GM19372 (cell line): ENCODE results near the gene TKFC.

ENCODE experiments used
- ATAC-seq: cut with Tn5 transposase; IDR thresholded peaks from one replicate; pipeline ENCODE4 v1.9.1; 2021; ENCODE audit warnings: mild to moderate bottlenecking, low read depth, moderate library complexity; ENCODE audit not compliant: unreplicated experiment

Gene TKFC, protein sequence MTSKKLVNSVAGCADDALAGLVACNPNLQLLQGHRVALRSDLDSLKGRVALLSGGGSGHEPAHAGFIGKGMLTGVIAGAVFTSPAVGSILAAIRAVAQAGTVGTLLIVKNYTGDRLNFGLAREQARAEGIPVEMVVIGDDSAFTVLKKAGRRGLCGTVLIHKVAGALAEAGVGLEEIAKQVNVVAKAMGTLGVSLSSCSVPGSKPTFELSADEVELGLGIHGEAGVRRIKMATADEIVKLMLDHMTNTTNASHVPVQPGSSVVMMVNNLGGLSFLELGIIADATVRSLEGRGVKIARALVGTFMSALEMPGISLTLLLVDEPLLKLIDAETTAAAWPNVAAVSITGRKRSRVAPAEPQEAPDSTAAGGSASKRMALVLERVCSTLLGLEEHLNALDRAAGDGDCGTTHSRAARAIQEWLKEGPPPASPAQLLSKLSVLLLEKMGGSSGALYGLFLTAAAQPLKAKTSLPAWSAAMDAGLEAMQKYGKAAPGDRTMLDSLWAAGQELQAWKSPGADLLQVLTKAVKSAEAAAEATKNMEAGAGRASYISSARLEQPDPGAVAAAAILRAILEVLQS

DNA sequence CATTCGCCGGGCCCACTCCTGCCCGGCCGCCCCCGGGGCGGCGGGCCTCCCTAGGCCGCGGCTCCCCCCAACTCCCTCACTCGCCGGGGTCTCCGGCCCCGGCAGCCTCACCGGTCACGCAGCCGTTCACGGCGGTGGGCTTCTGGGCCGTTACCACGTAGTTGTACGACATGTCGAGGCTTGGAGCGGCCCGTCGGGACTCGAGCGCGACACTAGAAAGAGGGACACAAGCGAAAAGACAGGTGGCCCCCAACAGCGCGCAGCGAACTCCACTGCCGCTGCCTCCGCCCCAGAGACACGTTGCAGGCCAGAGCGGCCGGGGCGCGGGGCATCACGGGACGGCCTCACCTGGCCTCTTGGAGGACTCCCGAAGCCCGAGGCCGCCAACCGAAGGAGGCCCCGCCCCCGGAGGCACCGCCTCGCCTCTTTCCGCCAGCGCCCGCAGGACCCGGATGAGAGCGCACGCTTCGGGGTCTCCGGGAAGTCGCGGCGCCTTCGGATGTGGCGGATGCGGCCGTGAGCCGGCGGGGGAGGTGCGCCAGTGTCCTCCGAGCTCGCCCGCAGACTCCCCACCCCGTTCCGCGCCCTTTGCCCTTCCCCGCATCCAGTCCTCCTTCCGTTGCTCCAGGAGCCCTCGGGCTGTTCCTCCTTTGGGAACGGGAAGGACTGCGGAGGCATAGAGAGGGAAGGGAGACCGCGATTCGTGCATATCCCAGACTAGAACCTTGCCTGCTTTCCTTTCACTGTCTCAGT, at the start of gene TKFC, which contains the start of gene DDB1:
TKFC (plus strand) TSS at position 432 of the 753 bp plus-strand sequence. CDS start 1,501 bp downstream, outside the sequence.
DDB1 (minus strand) TSS at position 309 of the 753 bp plus-strand sequence; CDS start at position 172, 137 bp downstream.
- ATAC-seq = peak; percentile 93

DNA sequence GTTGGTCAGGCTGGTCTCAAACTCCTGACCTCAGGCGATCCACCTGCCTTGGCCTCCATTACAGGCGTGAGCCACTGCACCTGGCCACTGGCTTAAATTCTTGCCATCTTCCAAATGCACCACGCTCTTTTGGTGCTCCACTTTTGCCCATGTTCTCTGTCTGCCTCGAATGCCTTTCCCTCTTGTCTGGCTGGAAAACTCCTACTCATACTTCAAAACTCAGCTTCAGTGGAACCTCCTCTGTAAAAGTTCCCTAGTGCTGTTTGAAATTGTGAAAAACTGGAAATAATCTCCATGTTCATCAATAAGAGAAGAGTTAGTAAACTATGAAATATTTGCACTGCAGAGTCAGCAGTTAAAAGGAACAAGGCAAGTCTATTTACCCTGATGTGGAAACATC, 49.4 kb upstream of the TKFC start:
- ATAC-seq = no peak

DNA sequence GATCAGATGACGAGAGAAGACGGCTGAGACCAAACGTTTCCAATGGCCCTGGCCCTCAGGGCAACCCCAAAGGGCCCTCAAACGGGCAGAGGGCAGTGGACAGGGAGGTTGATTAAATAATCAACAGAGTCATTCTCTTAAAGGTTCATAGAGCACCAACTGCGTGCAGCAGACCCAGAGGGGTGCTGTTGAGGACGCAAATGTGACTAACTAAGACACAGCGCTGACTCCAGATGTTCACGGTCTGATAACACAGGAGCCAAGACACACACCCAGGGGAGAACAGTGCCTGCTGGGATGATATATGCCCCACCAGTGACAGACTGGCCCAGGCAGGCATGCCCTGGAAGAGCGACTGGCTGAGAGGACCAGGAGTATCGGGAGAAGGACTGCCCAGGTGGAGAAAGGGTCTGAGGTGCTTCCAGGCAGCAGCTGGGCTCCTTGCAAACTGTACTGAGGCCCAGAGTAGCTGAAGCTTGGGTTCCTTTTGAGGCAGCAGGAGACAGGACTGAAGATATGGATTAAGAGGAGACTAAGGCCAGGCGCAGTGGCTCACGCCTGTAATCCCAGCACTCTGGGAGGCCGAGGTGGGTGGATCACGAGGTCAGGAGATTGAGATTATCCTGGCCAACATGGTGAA, 45.6 kb upstream of the TKFC start:
- no peak for ATAC-seq

DNA sequence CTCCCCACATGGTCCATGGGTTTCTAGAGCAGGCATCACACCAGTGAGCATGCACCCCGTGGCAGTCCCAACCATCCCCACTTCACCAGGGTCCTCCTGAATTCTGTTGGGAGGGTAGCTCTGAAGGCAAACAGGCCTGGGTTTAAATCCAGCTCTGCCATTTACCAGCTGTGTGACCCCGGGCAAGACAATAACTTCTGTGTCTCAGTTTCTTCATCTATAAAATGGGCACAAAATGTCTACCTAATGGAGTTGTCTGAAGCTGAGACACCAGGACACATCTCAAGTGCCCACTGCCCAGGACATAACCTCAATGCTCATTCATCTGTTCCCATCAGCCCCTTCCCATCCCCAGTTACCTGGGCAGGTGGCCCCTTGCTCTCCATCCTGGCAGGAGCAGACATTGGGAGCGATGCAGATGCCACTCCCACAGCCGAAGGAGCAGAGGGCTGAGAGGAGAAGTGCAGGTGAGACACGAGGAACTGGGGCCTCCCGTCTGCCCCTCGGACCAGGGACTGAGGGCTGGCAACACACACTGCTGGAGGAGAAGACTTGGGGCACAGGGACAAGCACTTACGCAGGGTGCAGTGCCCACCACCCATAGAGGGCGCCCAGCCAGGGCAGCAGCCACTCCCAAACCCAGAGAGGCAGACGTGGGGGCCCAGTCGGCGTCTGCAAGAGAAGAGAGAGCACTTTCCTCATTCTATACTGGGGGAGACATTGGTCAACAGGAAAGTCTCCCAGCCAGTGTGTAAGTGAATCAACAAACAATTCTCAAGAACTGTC, 41.9 kb upstream of the TKFC start:
- ATAC-seq = no peak

DNA sequence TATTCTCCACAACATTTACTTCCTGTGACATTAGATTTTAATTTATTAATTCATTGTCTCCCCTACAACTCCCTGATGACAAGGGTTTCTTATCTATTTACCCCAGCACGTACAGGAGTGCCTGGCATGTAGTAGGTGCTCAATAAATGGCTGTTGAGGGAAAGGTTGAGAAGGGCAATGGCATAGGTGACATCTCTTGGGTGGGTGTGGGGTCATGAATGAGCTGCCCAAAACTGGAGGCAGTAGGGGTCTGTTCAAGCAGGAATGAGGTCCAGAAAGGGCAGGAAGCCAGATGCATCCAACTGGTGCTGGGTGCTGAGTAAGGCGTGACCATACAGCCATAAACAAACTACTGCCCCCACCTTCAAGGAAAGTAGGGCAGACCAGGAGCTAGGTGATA, 40.7 kb upstream of the TKFC start:
- ATAC-seq = no peak

DNA sequence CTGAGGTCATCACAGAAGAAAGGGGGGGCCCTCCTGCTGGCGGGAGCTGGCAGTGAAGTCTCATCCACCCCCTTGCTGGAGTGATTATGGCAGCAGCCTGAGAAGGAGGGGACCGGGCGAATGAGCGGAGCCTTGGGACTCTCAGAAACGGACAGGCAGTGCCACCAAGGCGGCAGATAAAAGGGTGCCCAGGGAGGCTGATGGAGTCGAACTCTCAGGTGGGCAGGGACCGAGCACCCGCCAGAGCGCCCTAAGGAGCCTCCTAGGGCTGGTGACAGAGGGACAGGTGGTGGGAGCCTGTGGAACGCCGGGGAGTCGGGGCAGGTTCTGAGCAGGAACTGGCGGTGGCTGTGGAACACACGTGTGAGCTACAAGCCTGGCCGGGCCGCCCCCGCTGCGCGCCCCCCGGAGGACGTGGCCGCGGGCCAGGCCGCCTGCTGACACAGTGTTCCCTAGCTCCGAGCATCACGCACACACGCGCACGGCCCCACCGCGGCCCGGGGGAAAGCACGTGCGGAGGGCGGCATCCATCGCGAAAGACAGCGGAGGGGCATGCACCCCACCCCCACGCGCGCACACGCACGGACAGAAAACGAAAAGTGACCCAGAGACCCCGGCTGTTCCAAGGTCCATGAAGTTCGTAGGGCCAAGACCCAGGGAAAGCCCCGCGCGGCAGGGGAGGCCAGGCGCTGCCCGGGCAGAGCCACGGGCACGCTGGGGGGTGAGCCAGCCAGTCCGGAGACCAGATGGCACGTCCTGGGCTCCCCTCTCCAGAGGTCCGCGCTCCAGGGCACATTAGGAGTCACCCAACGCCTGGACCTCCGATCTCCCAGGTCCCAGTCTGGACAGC, 38.9 kb upstream of the TKFC start:
- ATAC-seq = peak; percentile 39

DNA sequence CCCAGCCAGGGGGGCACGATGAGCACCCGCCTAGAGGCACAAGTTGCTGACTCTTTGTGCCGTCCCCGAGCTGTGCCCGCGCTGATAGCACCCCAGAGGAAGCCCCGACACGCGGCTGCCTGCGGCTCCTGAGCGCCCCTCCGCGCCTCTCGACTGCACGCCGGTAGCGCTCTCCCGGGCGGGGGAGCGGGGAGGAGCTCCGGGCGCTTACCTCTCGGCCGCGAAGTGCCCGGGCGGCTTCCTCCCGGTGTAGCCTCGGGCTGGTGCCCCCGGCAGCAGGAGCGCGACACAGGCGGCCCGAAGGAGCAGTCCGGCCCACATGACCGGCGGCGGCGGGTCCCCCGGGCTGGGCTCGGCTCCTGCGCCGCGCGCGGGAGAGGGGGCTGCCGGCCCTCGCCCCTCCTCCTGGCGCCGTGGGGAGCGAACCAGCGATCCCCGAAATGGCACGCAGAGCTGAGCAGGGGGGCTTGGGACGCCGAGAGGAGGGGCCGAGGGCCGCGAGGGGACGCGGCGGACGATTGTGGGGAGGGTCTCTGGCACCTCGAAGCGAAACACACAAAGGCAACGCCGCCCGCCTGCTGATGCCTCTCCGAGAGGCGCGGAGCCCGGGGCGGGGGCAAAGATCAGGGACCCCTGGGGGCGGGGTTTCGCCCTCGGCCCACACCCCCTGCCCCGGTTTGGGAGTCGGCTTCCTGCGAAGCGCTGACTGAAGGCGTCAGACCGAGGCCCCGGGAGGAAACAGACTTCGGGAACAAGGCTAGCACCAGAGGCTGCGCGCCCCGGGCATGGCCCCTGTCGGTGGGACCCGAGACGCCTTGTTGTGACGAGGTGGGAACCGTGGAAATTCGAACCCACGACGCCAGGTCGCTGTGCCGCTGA, 38.1 kb upstream of the TKFC start, which contains the start of gene VWCE:
VWCE (minus strand) TSS at position 600 of the 879 bp plus-strand sequence; CDS start at position 321, 279 bp downstream.
- peak; percentile 61 for ATAC-seq

DNA sequence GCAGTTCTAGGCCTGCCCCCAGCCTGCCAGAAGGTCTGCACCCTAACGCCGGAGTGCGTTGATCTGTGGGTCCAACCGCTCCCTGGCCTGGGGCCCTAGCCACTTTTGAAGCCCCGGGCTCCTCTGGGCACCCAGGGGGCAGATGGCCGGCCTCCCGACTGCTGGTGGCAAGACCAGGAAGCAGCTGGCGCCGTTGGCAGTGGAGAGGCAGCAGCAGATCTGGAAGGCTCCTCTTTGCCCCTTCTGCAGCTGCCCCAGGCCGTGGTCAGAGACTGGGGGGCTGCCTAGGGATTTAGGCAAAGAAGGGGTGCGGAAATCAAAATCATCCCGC, 37.5 kb upstream of the TKFC start:
- ATAC-seq = no peak

DNA sequence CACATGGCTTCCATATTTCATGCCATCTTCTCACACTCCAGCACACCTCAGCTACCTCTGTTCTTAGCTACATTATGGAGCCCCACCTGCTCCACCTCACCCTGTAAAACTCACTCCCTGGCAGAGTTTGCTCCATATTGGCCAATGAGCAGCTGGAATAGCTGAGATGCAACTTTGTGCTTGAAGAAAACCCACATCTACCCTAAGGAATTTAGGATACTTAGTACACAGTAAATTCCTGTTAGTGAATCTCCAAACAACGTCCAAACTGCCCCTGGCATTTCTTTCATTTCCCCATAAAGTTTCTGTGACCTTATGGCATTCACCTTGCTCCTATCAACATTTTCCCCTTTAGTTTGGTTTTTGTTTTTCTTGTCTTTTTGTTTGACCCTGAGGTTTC, 35.7 kb upstream of the TKFC start:
- ATAC-seq = no peak

DNA sequence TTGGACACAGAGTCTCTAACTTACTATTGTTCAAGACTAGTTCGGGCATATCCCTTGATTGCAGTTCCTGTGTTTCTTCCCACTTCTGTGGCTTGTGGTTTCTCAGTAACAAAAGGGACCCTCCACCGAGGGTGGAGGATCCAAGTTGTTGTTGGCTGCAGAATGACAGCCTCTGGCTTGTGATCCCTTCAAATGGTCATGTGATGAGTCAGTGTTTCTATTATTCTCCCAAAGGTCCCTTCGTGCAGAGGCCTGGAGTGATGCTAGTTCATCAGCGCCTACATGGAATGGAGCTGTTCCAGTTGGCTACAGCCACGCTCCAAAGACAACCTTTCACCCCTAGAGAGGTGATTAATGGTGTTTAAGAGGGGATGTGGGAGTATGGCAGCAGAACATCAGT, 35.3 kb upstream of the TKFC start:
- ATAC-seq = no peak

DNA sequence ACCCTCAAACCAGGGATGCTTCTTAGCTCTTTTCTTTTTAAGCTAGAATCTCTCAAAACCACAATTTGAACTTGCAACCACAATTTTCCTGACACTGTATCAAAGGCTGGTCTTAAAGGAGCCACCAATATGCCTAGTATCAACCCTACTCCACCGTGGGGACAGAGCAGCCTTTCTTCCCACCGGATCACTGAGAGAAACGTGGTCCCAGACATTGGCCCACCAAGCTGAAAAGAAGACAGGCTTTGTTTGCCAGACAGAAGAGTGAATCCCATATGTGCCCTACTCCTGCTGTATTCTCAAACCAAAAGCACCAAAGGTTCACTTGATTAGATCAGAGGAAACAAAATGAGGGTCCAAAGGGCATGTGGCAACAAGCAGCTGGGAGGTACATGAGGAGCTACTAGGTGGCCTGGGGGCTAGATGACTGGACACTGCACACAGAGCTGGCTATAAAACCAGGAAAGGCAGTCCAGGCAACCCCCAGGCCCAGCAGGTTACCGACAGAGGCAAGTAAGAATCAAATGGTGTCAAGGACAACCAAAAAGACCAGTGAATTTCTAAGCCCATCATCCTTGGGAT, 34.3 kb upstream of the TKFC start:
- ATAC-seq = no peak

DNA sequence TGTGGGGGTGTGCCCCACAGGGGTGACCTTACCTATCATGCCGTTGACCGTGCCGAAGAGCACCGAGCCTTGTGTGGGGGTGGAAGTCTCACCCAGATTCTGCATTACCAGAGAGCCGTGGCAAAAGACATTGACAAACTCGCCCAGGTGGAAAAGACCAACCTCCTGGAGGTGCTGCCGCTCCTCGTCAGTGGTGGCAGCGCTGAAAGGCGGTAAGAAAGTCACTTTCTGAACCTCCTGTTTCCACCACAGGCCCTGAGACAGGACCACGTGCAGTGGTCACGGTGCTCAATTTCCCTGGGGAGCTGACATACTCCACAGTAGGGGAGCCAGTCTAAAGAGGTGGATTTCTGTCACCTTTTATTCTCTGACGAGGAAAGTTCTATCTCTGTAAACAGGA, 30.5 kb upstream of the TKFC start:
- ATAC-seq = no peak

DNA sequence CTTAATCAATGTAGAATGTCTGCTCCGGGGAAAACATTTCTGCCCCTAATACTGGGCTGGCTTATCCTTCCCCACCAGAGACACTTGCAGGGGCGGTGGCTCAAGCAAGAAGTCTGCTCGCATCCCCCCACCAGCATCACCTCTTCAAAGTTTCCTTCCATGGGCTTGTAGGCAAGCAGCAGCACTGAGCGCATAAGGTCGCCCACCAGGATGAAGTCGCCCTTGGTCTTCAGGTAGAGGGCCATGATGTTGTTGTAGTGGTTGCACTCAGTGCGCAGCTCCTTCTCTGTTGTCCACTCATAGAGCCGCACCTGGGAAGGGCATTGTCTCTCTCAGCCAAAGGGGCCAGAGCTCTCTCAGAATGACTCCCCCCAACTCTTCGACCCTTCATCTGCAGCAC, 29.3 kb upstream of the TKFC start:
- no peak for ATAC-seq

DNA sequence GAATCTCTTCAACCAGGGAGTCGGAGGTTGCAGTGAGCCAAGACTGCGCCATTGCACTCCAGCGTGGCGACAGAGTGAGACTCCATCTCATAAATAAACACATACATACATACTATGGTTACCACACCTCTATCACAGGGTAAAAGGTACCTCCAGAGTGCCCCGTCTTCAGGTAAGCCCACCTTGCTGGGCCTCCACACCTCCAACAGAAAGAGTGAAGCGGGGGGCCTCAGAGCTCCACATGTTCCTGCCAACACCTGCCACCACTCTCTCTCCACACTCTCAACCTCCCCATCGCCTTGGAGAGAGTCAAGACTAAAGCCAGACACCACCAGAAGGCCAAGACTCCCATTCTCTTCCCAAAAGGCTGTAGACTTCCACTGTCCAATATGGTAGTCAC, 27.6 kb upstream of the TKFC start:
- no peak for ATAC-seq

DNA sequence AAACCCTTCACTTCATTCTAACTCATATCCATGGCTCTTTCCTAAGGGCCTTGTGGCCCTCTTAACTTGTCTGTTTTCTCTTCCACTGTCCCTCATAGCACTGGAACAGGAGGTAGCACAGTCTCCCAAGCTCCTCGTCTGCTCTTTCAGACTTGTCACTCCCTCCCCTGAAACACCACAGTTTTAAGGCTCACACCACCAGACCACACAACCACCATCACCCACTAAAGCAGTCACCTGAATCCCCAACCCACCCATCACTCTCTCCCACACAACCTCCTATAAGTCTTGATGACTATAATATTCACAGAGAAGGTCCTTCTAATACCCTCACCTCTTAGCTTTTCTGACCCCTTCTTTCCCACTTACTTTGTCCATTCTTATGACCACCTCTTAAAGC, 26.8 kb upstream of the TKFC start:
- no peak for ATAC-seq

DNA sequence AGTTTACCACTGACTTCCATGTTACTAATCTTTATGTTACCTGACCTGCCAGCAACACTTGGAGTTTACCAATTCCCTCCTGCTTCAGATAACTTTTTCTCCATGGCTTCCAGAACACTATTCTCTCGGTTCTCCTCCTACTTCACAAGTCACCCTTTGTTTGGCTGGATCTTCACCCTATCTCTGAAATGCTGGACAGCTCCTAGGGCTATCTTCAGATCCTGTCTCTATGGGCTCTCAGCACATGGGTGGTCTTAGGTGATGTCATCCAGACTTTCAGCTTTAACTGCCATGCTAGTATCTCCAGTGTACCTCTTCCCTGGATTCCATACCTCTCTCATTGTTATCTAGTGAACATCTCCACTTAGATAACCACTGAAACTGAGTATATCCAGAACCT, 25.7 kb upstream of the TKFC start:
- no peak for ATAC-seq

DNA sequence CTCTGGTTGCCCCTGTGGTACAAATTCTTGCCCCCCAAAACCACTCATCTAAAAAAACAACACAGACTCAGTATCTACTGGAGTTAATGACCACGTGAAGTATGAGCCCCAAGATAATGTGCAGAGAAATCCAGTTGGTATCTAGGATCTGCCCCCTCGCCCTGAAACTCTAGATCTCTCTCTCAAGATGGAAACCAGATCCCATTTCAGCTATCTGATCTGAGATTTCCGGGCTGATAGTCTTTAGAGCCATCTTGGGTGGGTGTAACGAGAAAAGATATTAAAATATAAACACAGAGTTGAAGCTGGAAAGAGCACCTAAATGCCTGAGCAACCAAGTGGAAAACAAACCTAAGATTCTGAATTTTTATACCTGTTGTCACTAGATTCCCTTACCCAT, 23.9 kb upstream of the TKFC start:
- ATAC-seq = no peak

DNA sequence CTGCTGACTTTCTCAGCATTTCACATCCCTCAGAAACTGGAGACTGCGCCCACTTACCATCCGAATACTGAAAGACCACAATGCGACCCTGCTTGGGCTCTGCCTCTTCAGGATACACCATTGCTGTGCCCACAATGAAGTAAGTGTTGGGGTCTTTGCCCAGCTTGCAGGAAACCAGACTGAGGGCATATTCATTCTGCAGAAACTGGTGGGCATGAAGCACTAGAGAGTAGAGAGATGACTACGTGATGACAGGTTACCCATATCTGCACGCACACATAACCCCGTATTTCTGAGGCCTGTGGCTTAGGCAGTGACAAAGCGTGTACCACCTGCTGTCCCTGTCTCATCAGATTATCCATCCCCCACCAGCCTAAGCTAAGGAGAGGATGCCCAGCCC, 23.3 kb upstream of the TKFC start:
- no peak for ATAC-seq
